Measurements from ENCODE around the gene RBM14. TPM values are rescaled to one million over a fixed set of nuclear protein-coding genes. Genes with fewer than 3 reads are reported as not detected.

The RBM14 gene
- total and polyA plus RNA-seq, 9 of the 15 experiments (the other 6 are each of a cell fraction or from before 2014, with no cell fraction given), result 5.5 to 131 (median 42.6) TPM

DNA sequence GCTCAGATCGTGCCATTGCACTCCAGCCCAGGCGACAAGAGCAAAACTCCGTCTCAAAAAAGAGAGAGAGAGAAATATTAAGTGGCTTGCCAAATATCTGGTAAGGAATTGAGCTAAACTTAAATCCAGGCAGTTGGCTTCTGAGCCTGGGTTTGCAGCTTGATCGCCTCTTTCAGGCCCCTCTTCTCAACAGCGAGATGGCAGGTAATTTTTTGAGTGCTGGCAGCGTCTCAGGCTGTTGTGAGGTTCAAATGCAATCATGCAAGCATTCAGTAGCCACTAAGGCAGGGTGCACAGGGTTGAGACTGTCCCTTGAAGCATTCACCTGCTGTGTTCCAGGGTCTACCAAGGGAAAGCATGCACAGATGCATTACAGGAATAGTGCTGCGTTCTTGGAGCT, 47.4 kb upstream of the RBM14 start:
- H3K9ac ChIP-seq (ENCODE audit: insufficient read depth in 1 of 2, low read depth in 2 of 2, low read length in 2 of 2), result no peak overlapping the region
- ChIA-PET CTCF (ENCODE audit: low intra/inter-chr PET ratio) (no interaction called here), POLR2A (interaction anchor here (0.6 to 1.8 kb wide), 11 partner anchors 9 to 843 kb away, joined by 3 to 8 read pairs (median 3); partner anchors contain the start of gene RBM4)
- in situ Hi-C loops (cut with MboI), result loop anchor here (5.0 kb wide), 1 partner anchor 268 kb away; no protein-coding TSS in a partner anchor
- no peak for DNase-seq (ENCODE audit: extremely low read depth in 1 of 4, low spot score in 3 of 4)
- H3K9me1 ChIP-seq (ENCODE audit: control insufficient read depth, insufficient read depth, low read length), result no peaks in the 10 kb centered on the region
- H2AFZ ChIP-seq (ENCODE audit: low read depth, low read length), result peak overlapping the region; percentile 89; the same call in 1 of the 2 replicates
- intact Hi-C loops (cut with micrococcal nuclease), result no loop called here
- no peak for ATAC-seq
- no peak overlapping the region for H3K4me3 ChIP-seq
- peaks cover 8 to 19% of the 10 kb centered on the region in 2 experiments; a peak in 4 of 5 replicates for H3K4me1 ChIP-seq (replicated peaks in 1 of 2; ENCODE audit: control insufficient read depth in 2 of 2, insufficient read depth in 2 of 2, low read length in 2 of 2)
- H3K9me3 ChIP-seq (replicated peaks; ENCODE audit: control insufficient read depth, insufficient read depth, low read depth, low read length), result no peaks in the 10 kb centered on the region
- H3K4me2 ChIP-seq (ENCODE audit: insufficient read depth, low read length), result no peak overlapping the region; the same call in 1 of the 2 replicates
- no peaks in the 10 kb centered on the region for H3K79me2 ChIP-seq (ENCODE audit: control insufficient read depth, insufficient read depth, low read length)
- 32% methylated on average over 7 of the region's 7 CpGs for WGBS (ENCODE audit: insufficient coverage, low coverage, missing lambda C conversion rate)
- no peaks in the 10 kb centered on the region for H3K36me3 ChIP-seq (ENCODE audit: control insufficient read depth, insufficient read depth, low read length)
- BruUV-seq (replicated peaks), result no TSS peak
- no peak for TF ChIP-seq PHF8 (IDR thresholded peaks at IDR 0.05; ENCODE audit: borderline replicate concordance, low read length)
- TF ChIP-seq, protein P1, sequence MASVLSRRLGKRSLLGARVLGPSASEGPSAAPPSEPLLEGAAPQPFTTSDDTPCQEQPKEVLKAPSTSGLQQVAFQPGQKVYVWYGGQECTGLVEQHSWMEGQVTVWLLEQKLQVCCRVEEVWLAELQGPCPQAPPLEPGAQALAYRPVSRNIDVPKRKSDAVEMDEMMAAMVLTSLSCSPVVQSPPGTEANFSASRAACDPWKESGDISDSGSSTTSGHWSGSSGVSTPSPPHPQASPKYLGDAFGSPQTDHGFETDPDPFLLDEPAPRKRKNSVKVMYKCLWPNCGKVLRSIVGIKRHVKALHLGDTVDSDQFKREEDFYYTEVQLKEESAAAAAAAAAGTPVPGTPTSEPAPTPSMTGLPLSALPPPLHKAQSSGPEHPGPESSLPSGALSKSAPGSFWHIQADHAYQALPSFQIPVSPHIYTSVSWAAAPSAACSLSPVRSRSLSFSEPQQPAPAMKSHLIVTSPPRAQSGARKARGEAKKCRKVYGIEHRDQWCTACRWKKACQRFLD (CRISPR knock-in tag; IDR thresholded peaks at IDR 0.05), result peak; percentile 7; the same call in 1 of the 2 replicates
- H3K27me3 ChIP-seq (ENCODE audit: control insufficient read depth in 2 of 2, insufficient read depth in 2 of 2, low read length in 2 of 2), result peaks cover 0 to 10% of the 10 kb centered on the region in 2 experiments; a peak in 2 of 5 replicates
- no peaks in the 10 kb centered on the region for H4K20me1 ChIP-seq (replicated peaks; ENCODE audit: control insufficient read depth, insufficient read depth, low read length)
- no peak overlapping the region; the same call in 2 of the 3 replicates for H3K27ac ChIP-seq (ENCODE audit: extremely low read depth, low read depth, low read length)
- no peak for FAIRE-seq

All from K562 (cell line).